Sigmoid colon (tissue), 7 donors: Measurements from ENCODE around the gene CYSLTR2. TPM values are rescaled to one million over a fixed set of nuclear protein-coding genes. Genes with fewer than 3 reads are reported as not detected.

Experiments
- DNase-seq: peaks from one replicate; pipeline ENCODE4 v3.0.0-alpha.2; 2019
- H3K27ac ChIP-seq, 4 donors: fragments of 200-600 bp; sonication (generic); one replicate each; pipeline ENCODE4 v1.5.1; 2016 to 2019; ENCODE audit warnings: mild to moderate bottlenecking in 1 of 4
- H3K27me3 ChIP-seq, 3 donors: fragments of 200-600 bp; sonication (generic); one replicate each; pipeline ENCODE4 v1.5.1; 2019; ENCODE audit warnings: mild to moderate bottlenecking in 1 of 3
- H3K36me3 ChIP-seq, 4 donors: fragments of 200-600 bp; sonication (generic); one replicate each; pipeline ENCODE4 v1.5.1; 2016 to 2019
- H3K4me1 ChIP-seq, 4 donors: fragments of 200-600 bp; sonication (generic); one replicate each; pipeline ENCODE4 v1.5.1; 2017 to 2019
- H3K4me3 ChIP-seq, 4 donors: fragments of 200-600 bp; sonication (generic); one replicate each; pipeline ENCODE4 v1.5.1; 2017 to 2019; ENCODE audit warnings: mild to moderate bottlenecking in 2 of 4, moderate library complexity in 1 of 4
- H3K9me3 ChIP-seq, 4 donors: fragments of 200-600 bp in 3 of 4; sonication (generic) in 3 of 4; one replicate each; pipeline versions ENCODE4 v1.5.1 to v1.6.1; 2013 to 2019
- CTCF ChIP-seq, 4 experiments: fragments of 450-650 bp in 3 of 4; fragments of 200-600 bp in 1 of 4; IDR thresholded peaks; one replicate each; pipeline ENCODE4 v1.5.1; 2016 to 2019; ENCODE audit warnings: antibody characterized with exemption in 4 of 4, mild to moderate bottlenecking in 3 of 4, moderate library complexity in 2 of 4
- EP300 ChIP-seq, 4 donors: sonication (generic); formaldehyde crosslinking; IDR thresholded peaks; one replicate each; pipeline ENCODE4 v1.6.1; 2017; ENCODE audit warnings: antibody characterized with exemption in 4 of 4
- POLR2A ChIP-seq, 2 donors: fragments of 450-650 bp; IDR thresholded peaks; one replicate each; pipeline ENCODE4 v1.6.1; 2016; ENCODE audit warnings: antibody characterized with exemption in 2 of 2, mild to moderate bottlenecking in 2 of 2, moderate library complexity in 2 of 2
- POLR2AphosphoS5 ChIP-seq, 4 donors: sonication (generic); formaldehyde crosslinking; IDR thresholded peaks; one replicate each; pipeline ENCODE4 v1.6.1; 2017; ENCODE audit warnings: antibody characterized with exemption in 4 of 4
- WGBS, 2 donors: extraction: QIAGEN DNeasy Blood & Tissue Kit; methylation state at CpG; one replicate each; pipeline ENCODE4 v1.1.7; 2013; 5-methylcytosine and 5-hydroxymethylcytosine counted together
- intact Hi-C: fragments of 100-400 bp; cut with DNase I; formaldehyde crosslinking; loops from one replicate; pipeline ENCODE4 v1.15.1; 2023
- polyA plus RNA-seq, 3 donors: library from polyadenylated mRNA; stranded (reverse); fragments of 200-250 nt; gene quantifications; one replicate each; pipeline ENCODE4 v1.2.3, GENCODE V29; 2013
- total RNA-seq, 4 donors: library from RNA; depleted of rRNA; stranded (reverse); fragments of >200 nt; gene quantifications; one replicate each; pipeline ENCODE4 v1.1.0, GENCODE V29; 2016
- donor health status: healthy with polysubstance abuse.
- donor health status: Bipolar disorder and iron deficiency.
- donor health status: healthy.

The CYSLTR2 gene
- total and polyA plus RNA-seq, 7 donors: 0.28 to 2.0 (median 0.91) TPM; not detected in 1

- intact Hi-C loops: no loop called here
- H3K4me1 ChIP-seq: no peaks in the 10 kb centered on the region
- H3K27me3 ChIP-seq: no peaks in the 10 kb centered on the region
- no peak overlapping the region for H3K27ac ChIP-seq
- no peak for DNase-seq
- WGBS, 2 donors: 88 to 91% methylated on average over 2 of the region's 2 CpGs
- no peak for TF ChIP-seq POLR2A (IDR thresholded peaks at IDR 0.05)
- TF ChIP-seq POLR2AphosphoS5 (IDR thresholded peaks at IDR 0.05): no peak
- TF ChIP-seq CTCF (IDR thresholded peaks at IDR 0.05): no peak
- no peak for TF ChIP-seq EP300 (IDR thresholded peaks at IDR 0.05)
- H3K36me3 ChIP-seq: no peaks in the 10 kb centered on the region
- no peak overlapping the region for H3K4me3 ChIP-seq
- H3K9me3 ChIP-seq: no peaks in the 10 kb centered on the region
Measured at GRCh38 chr13:48641404-48641803, 12.3 kb upstream of the CYSLTR2 start.

GRCh38 chr13:48642061-48642460 lies 11.7 kb upstream of the CYSLTR2 start:
- whole genome bisulfite sequencing, 2 donors: 93 to 94% methylated on average over 6 of the region's 6 CpGs
- H3K27me3 ChIP-seq: no peaks in the 10 kb centered on the region
- no peaks in the 10 kb centered on the region for H3K4me1 ChIP-seq
- no peaks in the 10 kb centered on the region for H3K36me3 ChIP-seq
- no peak for DNase-seq
- no peaks in the 10 kb centered on the region for H3K9me3 ChIP-seq
- TF ChIP-seq EP300 (IDR thresholded peaks at IDR 0.05) (no peak), POLR2A (IDR thresholded peaks at IDR 0.05) (no peak), POLR2AphosphoS5 (IDR thresholded peaks at IDR 0.05) (no peak), CTCF (IDR thresholded peaks at IDR 0.05) (no peak)
- H3K4me3 ChIP-seq: no peak overlapping the region
- no peak overlapping the region for H3K27ac ChIP-seq
- intact Hi-C loops: no loop called here

GRCh38 chr13:48643159-48643558 lies 10.6 kb upstream of the CYSLTR2 start:
- intact Hi-C loops: no loop called here
- H3K36me3 ChIP-seq: no peaks in the 10 kb centered on the region
- TF ChIP-seq POLR2AphosphoS5 (IDR thresholded peaks at IDR 0.05) (no peak), POLR2A (IDR thresholded peaks at IDR 0.05) (no peak), EP300 (IDR thresholded peaks at IDR 0.05) (no peak), CTCF (IDR thresholded peaks at IDR 0.05) (no peak)
- no peak overlapping the region for H3K4me3 ChIP-seq
- no peaks in the 10 kb centered on the region for H3K4me1 ChIP-seq
- no peaks in the 10 kb centered on the region for H3K9me3 ChIP-seq
- H3K27ac ChIP-seq: no peak overlapping the region
- no peaks in the 10 kb centered on the region for H3K27me3 ChIP-seq
- no peak for DNase-seq
- WGBS, 2 donors: 83 to 96% methylated on average over 1 of the region's 1 CpG

GRCh38 chr13:48644141-48644540 lies 9.6 kb upstream of the CYSLTR2 start:
- Histone ChIP-seq H3K27ac (no peak overlapping the region), H3K27me3 (no peaks in the 10 kb centered on the region), H3K4me1 (no peaks in the 10 kb centered on the region), H3K4me3 (no peak overlapping the region), H3K36me3 (no peaks in the 10 kb centered on the region), H3K9me3 (no peaks in the 10 kb centered on the region)
- TF ChIP-seq EP300 (IDR thresholded peaks at IDR 0.05) (no peak), POLR2AphosphoS5 (IDR thresholded peaks at IDR 0.05) (no peak), POLR2A (IDR thresholded peaks at IDR 0.05) (no peak), CTCF (IDR thresholded peaks at IDR 0.05) (no peak)
- WGBS, 2 donors: 88 to 92% methylated on average over 5 of the region's 5 CpGs
- intact Hi-C loops: no loop called here
- no peak for DNase-seq

GRCh38 chr13:48644951-48645350 lies 8.8 kb upstream of the CYSLTR2 start:
- intact Hi-C loops: no loop called here
- Histone ChIP-seq H3K36me3 (no peaks in the 10 kb centered on the region), H3K4me3 (no peak overlapping the region), H3K4me1 (no peaks in the 10 kb centered on the region), H3K27ac (no peak overlapping the region), H3K9me3 (no peaks in the 10 kb centered on the region), H3K27me3 (no peaks in the 10 kb centered on the region)
- TF ChIP-seq EP300 (IDR thresholded peaks at IDR 0.05) (no peak), CTCF (IDR thresholded peaks at IDR 0.05) (no peak), POLR2A (IDR thresholded peaks at IDR 0.05) (no peak), POLR2AphosphoS5 (IDR thresholded peaks at IDR 0.05) (no peak)
- no peak for DNase-seq
